Activated CD4-positive, alpha-beta T cell treated with anti-CD3 and anti-CD28 coated beads for 36 hours (primary cell): ENCODE measurements around the gene RNF214. TPM values are rescaled to one million over a fixed set of nuclear protein-coding genes. Genes with fewer than 3 reads are reported as not detected.
"Not testable (repeated sequence)": the region's sequence is repeated elsewhere in the genome, so short reads cannot be mapped to it uniquely, and the experiment has no call there.

Source experiments
- ATAC-seq: fragments of 200-7000 bp; cut with Tn5 transposase; one replicate; pipeline ENCODE4 v1.10.0; 2021; ENCODE audit warnings: mild to moderate bottlenecking, moderate library complexity
- CTCF ChIA-PET: fragments of 350-600 bp; sonication (Branson Sonifier 250); formaldehyde crosslinking; loops from one replicate; lab custom pipeline; 2021; ENCODE audit warnings: antibody characterized with exemption; lab: Charles Lee
- POLR2A ChIA-PET: fragments of 350-600 bp; sonication (Branson Sonifier 250); formaldehyde crosslinking; loops from one replicate; lab custom pipeline; 2021; ENCODE audit warnings: antibody characterized with exemption, inconsistent platforms; lab: Charles Lee
- DNase-seq: peaks from one replicate; pipeline ENCODE4 v3.0.0-alpha.2; 2020
- H3K27ac Mint-ChIP-seq: one replicate; pipeline ENCODE4 v1.8.0; 2021; ENCODE audit warnings: mixed read lengths
- H3K27me3 Mint-ChIP-seq: one replicate; pipeline ENCODE4 v1.8.0; 2021; ENCODE audit warnings: mixed read lengths
- H3K36me3 Mint-ChIP-seq: one replicate; pipeline ENCODE4 v1.8.0; 2021; ENCODE audit warnings: low read depth, mixed read lengths
- H3K4me1 Mint-ChIP-seq: one replicate; pipeline ENCODE4 v1.8.0; 2021; ENCODE audit warnings: mixed read lengths
- H3K4me3 Mint-ChIP-seq: one replicate; pipeline ENCODE4 v1.8.0; 2021; ENCODE audit warnings: mild to moderate bottlenecking, moderate library complexity, mixed read lengths
- H3K9me3 Mint-ChIP-seq: one replicate; pipeline ENCODE4 v1.8.0; 2021; ENCODE audit warnings: low read depth, mixed read lengths
- intact Hi-C, 2 experiments: fragments of 100-400 bp; cut with DNase I in 1 of 2; cut with micrococcal nuclease in 1 of 2; formaldehyde crosslinking; loops; one replicate each; pipeline versions ENCODE4 v1.14.2 to v1.15.1; 2022 to 2024; cut with DNase I, micrococcal nuclease
- total RNA-seq, 2 experiments: library from RNA; stranded (reverse); gene quantifications; one replicate each; pipeline ENCODE4 v1.2.3, GENCODE V29; 2021

RNF214 gene
- 10 to 100 TPM; 19.3 to 24.6 TPM for total RNA-seq

- intact Hi-C loops = loop anchor here (1.0 to 10.0 kb wide), 13 partner anchors 88 to 1205 kb away; partner anchors contain the start of genes CEP164 (in 2 of the 2), PAFAH1B2 (in 2 of the 2), BUD13 (in 1 of the 2) and KMT2A (in 1 of the 2)
- DNase-seq (peak; percentile 86), ATAC-seq (peak; percentile 74)
- peaks cover 29% of the 10 kb centered on the region for H3K36me3 Mint-ChIP-seq
- peak within 1 kb of the TSS; percentile 100 for H3K27ac Mint-ChIP-seq
- H3K4me1 Mint-ChIP-seq = peaks cover 34% of the 10 kb centered on the region
- CTCF ChIA-PET = interaction anchor here (0.7 to 2.6 kb wide), 6 partner anchors 11 to 457 kb away, joined by 3 to 30 read pairs (median 4); partner anchors contain the start of genes CEP164 and SIDT2
- POLR2A ChIA-PET = interaction anchor here (1.2 to 1.6 kb wide), 3 partner anchors 54 to 96 kb away, joined by 4 to 7 read pairs (median 6); partner anchors contain the start of genes CEP164, PAFAH1B2 and SIDT2
- H3K9me3 Mint-ChIP-seq = no peaks in the 10 kb centered on the region
- H3K4me3 Mint-ChIP-seq = peak within 1 kb of the TSS; percentile 87
- H3K27me3 Mint-ChIP-seq = no peaks in the 10 kb centered on the region
Measured at GRCh38 chr11:117232092-117232878, at the start of gene RNF214. TSS of gene RNF214 (plus strand) at chr11:117232671. CDS start at chr11:117234273, 1,602 bp downstream.

- POLR2A ChIA-PET, DNase-seq, H3K27ac Mint-ChIP-seq, H3K27me3 Mint-ChIP-seq, H3K4me3 Mint-ChIP-seq, ATAC-seq, H3K36me3 Mint-ChIP-seq, H3K9me3 Mint-ChIP-seq: not testable (repeated sequence)
- CTCF ChIA-PET = interaction anchor here (0.7 to 1.4 kb wide), 2 partner anchors 11 to 18 kb away, joined by 3 read pairs; no protein-coding TSS in a partner anchor
- H3K4me1 Mint-ChIP-seq = peaks cover 23% of the 10 kb centered on the region
- intact Hi-C loops = loop anchor here in 1 of 2 experiments (5.0 kb wide), 1 partner anchor 144 kb away; the partner anchor contains the start of gene CEP164
Measured at GRCh38 chr11:117183178-117183577, 49.3 kb upstream of the RNF214 start.

- Mint-ChIP-seq H3K27me3 (no peaks in the 10 kb centered on the region), H3K9me3 (no peaks in the 10 kb centered on the region), H3K27ac (no peak overlapping the region), H3K4me3 (no peak overlapping the region), H3K36me3 (no peaks in the 10 kb centered on the region), H3K4me1 (peaks cover 19% of the 10 kb centered on the region)
- DNase-seq (no peak), ATAC-seq (no peak)
- CTCF ChIA-PET = interaction anchor here (0.7 to 1.4 kb wide), 2 partner anchors 10 to 19 kb away, joined by 3 read pairs; no protein-coding TSS in a partner anchor
- POLR2A ChIA-PET = no interaction called here
- intact Hi-C loops = loop anchor here in 1 of 2 experiments (5.0 kb wide), 1 partner anchor 143 kb away; the partner anchor contains the start of gene CEP164
Measured at GRCh38 chr11:117183724-117184349, 48.6 kb upstream of the RNF214 start.

- peaks cover 4% of the 10 kb centered on the region for H3K4me1 Mint-ChIP-seq
- intact Hi-C loops = no loop called here
- peaks cover 2% of the 10 kb centered on the region for H3K36me3 Mint-ChIP-seq
- ChIA-PET POLR2A (no interaction called here), CTCF (interaction anchor here (0.6 kb wide), 1 partner anchor 47 kb away, joined by 3 read pairs; no protein-coding TSS in a partner anchor)
- no peak for DNase-seq
- H3K27ac Mint-ChIP-seq = no peak overlapping the region
- H3K4me3 Mint-ChIP-seq = no peak overlapping the region
- H3K9me3 Mint-ChIP-seq = no peaks in the 10 kb centered on the region
- ATAC-seq = no peak
- H3K27me3 Mint-ChIP-seq = no peaks in the 10 kb centered on the region
Measured at GRCh38 chr11:117185736-117186430, 46.6 kb upstream of the RNF214 start.

- Mint-ChIP-seq H3K4me3 (no peak overlapping the region), H3K27me3 (no peaks in the 10 kb centered on the region), H3K4me1 (no peaks in the 10 kb centered on the region), H3K9me3 (no peaks in the 10 kb centered on the region), H3K27ac (no peak overlapping the region), H3K36me3 (peaks cover 2% of the 10 kb centered on the region)
- ATAC-seq (no peak), DNase-seq (no peak)
- POLR2A ChIA-PET = interaction anchor here (0.7 kb wide), 1 partner anchor 404 kb away, joined by 3 read pairs; no protein-coding TSS in a partner anchor
- CTCF ChIA-PET = interaction anchor here (0.6 kb wide), 1 partner anchor 47 kb away, joined by 3 read pairs; no protein-coding TSS in a partner anchor
- intact Hi-C loops = no loop called here
Measured at GRCh38 chr11:117186431-117186761, 46.1 kb upstream of the RNF214 start.

GRCh38 chr11:117187007-117187406, 45.5 kb upstream of the RNF214 start:
- Mint-ChIP-seq H3K27me3 (no peaks in the 10 kb centered on the region), H3K27ac (no peak overlapping the region), H3K4me1 (no peaks in the 10 kb centered on the region), H3K4me3 (no peak overlapping the region), H3K9me3 (no peaks in the 10 kb centered on the region), H3K36me3 (peaks cover 2% of the 10 kb centered on the region)
- intact Hi-C loops = no loop called here
- POLR2A ChIA-PET = interaction anchor here (0.7 kb wide), 1 partner anchor 405 kb away, joined by 3 read pairs; no protein-coding TSS in a partner anchor
- no peak for DNase-seq
- no peak for ATAC-seq
- CTCF ChIA-PET = interaction anchor here (0.6 kb wide), 1 partner anchor 8 kb away, joined by 3 read pairs; the partner anchor contains the start of gene SIDT2

- H3K27ac Mint-ChIP-seq = no peak overlapping the region
- no peak for ATAC-seq
- intact Hi-C loops = no loop called here
- H3K36me3 Mint-ChIP-seq = peaks cover 2% of the 10 kb centered on the region
- H3K4me3 Mint-ChIP-seq = no peak overlapping the region
- POLR2A ChIA-PET = no interaction called here
- no peaks in the 10 kb centered on the region for H3K27me3 Mint-ChIP-seq
- H3K9me3 Mint-ChIP-seq = no peaks in the 10 kb centered on the region
- CTCF ChIA-PET = interaction anchor here (0.6 kb wide), 1 partner anchor 9 kb away, joined by 3 read pairs; the partner anchor contains the start of gene SIDT2
- no peaks in the 10 kb centered on the region for H3K4me1 Mint-ChIP-seq
- no peak for DNase-seq
Measured at GRCh38 chr11:117187428-117187798, 45.1 kb upstream of the RNF214 start.

- Mint-ChIP-seq H3K4me1 (no peaks in the 10 kb centered on the region), H3K27me3 (no peaks in the 10 kb centered on the region), H3K27ac (no peak overlapping the region), H3K4me3 (no peak overlapping the region), H3K9me3 (no peaks in the 10 kb centered on the region), H3K36me3 (peaks cover 2% of the 10 kb centered on the region)
- ChIA-PET POLR2A (interaction anchor here (1.0 kb wide), 1 partner anchor 10 kb away, joined by 3 read pairs; the partner anchor contains the start of gene SIDT2), CTCF (no interaction called here)
- DNase-seq (no peak), ATAC-seq (no peak)
- intact Hi-C loops = no loop called here
Measured at GRCh38 chr11:117187799-117188481, 44.5 kb upstream of the RNF214 start.

- intact Hi-C loops = no loop called here
- ATAC-seq (no peak), DNase-seq (no peak)
- Mint-ChIP-seq H3K27me3 (no peaks in the 10 kb centered on the region), H3K27ac (no peak overlapping the region), H3K9me3 (no peaks in the 10 kb centered on the region), H3K4me3 (no peak overlapping the region), H3K4me1 (no peaks in the 10 kb centered on the region), H3K36me3 (peaks cover 2% of the 10 kb centered on the region)
- ChIA-PET CTCF (interaction anchor here (0.6 kb wide), 1 partner anchor 9 kb away, joined by 6 read pairs; no protein-coding TSS in a partner anchor), POLR2A (interaction anchor here (1.0 kb wide), 1 partner anchor 10 kb away, joined by 3 read pairs; the partner anchor contains the start of gene SIDT2)
Measured at GRCh38 chr11:117188620-117189081, 43.8 kb upstream of the RNF214 start.
